DMS53 treated with DMSO at 0.1 percent for 48 hours (cell line): ENCODE results near the gene PRMT7.

Source experiments
- DNase-seq: peaks from one replicate; lab custom pipeline; 2025; ENCODE audit not compliant: unreplicated experiment; lab: John Stamatoyannopoulos, UW

The PRMT7 gene

DNA sequence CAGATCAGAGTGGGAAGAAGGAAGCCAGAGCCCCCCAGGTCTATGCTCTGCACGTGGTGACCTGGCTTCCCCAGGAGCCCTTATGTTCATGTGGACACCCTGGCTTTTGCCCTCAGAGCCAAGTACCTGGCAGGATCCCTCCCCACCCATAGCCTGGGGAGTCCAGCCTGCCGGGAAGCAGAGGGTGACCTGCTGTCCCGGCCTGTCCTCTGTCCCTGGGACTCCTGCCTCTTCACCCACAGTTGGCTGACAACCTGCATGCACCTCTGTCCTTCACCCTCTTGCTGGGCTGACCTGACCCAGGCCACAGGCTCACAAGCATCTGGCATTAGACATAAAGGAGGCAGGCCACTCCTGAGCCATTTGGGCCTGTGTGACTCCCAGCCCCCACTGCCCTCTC lies 77.3 kb downstream of the PRMT7 start:
- DNase-seq = no peak

DNA sequence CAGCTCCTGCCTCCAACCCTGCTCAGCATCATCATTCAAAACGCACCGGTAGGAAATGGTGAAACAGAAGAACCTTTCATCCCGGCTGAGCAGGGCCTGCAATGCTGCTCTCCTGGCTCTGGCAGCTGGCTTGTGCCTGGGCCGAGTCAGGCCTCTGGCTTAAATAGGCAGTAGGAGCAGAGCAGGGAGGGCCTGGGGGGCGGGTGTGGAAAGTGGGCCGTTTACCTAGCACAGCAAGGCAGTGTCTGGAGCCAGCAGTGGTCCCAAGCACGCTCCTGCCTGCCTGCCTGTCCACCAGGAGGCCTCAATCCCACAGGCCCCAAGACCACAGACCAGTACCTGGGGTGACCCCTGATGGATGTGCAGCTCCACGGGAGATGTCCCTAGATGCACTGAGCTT lies 78.2 kb downstream of the PRMT7 start:
- no peak for DNase-seq

DNA sequence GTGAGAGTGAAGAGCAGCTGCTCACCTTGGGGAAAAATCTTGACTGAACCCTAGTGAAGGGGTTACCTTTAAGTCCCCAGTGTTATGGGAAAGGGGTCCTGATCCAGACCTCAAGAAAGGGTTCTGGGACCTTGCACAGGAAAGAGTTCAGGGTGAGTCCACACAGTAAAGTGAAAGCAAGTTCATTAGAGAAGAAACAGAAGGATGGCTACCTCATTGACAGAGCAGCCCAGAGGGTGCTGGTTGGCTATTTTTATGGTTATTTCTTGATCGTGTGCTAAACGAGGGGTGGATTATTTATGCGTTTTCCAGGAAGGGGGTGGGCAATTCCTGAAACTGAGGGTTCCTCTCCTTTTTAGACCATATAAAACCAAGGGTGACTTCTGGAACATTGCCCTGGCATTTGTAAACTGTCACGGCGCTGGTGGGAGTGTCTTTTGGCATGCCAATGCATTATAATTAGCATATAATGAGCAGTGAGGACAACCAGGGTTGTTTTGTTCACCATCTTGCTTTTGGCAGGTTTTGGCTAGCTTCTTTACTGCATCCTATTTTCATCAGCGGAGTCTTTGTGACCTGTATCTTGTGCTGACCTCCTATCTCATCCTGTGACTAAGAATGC lies 79.0 kb downstream of the PRMT7 start:
- DNase-seq = no peak

DNA sequence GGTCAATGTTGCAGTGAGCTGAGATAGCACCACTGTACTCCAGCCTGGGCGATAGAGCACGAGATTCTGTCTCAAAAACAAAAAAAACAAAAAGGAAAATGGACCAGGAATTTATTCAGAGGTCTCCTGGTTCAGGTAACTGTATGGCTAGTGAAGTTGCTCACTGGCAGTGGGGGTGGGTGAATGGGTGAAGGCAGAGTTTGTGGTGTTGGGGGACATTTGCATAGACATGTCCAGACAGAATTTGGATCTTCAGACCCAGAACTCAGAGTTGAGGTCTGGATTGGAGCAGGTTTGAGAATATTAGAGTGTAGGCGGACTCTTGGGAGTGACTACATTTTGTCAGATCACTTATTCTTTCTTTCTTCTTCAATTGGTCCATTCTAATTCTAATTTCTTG lies 82.5 kb downstream of the PRMT7 start:
- DNase-seq = no peak

DNA sequence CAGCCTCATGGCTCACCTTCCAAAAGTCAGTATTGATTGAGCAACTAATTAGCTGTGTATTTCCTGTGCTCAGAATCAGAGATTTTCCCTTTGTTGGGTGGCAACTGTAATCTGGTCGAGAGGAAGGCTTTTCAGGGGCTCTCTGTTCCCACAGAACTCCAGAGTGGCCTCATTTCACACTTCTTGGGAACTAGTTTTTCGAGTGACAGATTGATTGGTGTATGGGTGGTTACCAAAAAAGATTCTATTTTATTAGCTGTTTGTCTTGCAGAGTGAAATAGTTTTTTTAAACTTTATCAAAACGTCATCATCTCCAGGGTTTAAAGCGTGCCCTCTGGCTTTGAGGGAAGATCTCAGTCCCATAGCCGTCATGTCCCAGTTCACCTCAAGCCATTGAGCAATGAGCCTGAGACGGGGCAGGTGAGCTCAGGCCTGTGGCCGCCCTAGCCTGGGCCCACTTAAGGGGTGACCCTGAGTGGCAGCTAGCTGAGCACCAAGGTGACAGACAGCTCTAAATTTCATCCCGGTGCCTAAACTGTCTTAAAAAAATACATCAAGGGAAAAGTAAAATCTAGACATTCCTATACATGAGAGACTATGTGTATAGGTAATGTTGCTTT lies 84.5 kb downstream of the PRMT7 start:
- DNase-seq = no peak

DNA sequence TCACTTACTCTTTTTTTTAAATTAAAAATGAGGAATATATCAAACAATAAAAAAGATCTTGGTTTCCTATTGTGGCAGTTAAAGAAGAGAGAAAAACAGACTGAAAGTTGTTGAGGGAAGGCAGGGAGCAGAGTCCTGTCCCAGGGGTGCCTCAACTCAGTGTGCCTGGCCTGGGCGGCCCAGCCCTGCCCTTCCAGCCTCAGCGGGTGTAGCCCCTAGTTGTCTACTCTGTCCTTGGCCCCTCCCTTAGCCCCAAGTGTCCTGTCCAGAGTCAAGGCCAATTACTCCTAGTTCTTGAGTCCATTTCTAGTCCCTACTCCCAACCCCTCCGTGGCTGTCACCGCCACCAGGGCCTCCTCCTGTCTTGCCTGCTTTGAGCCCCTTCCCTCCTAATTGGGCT lies 85.0 kb downstream of the PRMT7 start:
- no peak for DNase-seq

DNA sequence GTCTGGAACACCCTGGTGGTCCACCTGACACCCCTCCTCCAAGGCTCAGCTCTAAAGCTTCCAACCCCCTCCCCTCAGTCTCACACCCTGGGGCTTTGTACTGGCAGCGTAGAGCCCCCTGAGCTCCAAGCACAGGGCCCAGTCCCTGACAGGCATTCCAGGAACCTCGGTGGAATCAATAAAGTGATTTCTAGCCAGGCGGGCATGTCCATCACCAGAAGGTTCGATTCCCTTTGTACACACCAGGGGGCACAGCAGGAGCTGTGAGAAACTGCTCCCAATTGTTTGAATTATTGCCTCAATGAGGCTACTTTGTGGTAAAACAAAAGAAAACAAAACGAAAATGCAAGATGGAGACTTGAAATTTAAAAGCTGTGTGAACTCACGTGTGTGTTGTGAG lies 85.7 kb downstream of the PRMT7 start:
- DNase-seq = peak; percentile 19

DNA sequence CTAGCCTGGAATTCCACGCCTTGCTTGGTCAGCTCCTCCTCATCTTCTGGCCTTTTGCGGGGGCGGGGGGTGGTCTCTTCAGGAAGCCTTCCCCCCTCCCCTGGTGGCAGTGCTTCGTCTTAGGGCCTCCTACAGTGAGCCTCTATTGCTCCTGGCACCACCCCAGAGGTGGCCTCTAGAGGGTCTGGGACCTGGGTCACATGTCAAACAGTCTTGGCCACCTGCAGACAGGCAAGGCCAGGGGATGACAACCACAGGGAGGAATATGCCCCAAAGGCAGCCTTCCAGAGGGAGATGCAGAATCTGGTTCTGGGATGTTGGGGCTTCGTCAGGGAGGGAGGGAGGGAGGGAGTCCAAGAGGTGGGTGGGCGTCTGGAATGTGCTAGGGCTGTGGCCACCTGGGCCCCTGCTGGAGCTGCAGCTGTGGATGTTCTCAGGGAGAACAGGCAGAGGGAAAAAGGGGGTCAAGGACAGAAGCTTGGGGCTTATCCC lies 86.9 kb downstream of the PRMT7 start:
- DNase-seq = no peak

DNA sequence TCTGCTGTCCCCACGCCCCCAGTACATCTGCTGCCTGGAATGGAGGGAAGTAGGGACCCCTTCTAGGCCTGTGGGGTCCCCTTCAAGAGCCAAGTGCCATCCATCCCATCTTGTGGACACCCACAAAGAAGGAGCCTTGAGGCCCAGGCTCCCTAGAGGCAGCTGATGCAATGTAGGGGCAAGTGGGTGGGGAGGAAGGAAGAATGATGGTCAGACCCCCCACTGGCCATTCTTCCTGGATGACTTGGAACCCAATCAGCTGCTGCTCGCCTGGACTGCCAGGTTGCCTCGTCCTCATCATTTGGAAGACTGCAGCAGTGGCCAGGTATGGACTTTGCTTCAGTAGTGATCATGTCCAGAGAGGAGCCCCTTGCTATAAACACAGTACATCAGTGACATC lies 88.6 kb downstream of the PRMT7 start:
- no peak for DNase-seq

DNA sequence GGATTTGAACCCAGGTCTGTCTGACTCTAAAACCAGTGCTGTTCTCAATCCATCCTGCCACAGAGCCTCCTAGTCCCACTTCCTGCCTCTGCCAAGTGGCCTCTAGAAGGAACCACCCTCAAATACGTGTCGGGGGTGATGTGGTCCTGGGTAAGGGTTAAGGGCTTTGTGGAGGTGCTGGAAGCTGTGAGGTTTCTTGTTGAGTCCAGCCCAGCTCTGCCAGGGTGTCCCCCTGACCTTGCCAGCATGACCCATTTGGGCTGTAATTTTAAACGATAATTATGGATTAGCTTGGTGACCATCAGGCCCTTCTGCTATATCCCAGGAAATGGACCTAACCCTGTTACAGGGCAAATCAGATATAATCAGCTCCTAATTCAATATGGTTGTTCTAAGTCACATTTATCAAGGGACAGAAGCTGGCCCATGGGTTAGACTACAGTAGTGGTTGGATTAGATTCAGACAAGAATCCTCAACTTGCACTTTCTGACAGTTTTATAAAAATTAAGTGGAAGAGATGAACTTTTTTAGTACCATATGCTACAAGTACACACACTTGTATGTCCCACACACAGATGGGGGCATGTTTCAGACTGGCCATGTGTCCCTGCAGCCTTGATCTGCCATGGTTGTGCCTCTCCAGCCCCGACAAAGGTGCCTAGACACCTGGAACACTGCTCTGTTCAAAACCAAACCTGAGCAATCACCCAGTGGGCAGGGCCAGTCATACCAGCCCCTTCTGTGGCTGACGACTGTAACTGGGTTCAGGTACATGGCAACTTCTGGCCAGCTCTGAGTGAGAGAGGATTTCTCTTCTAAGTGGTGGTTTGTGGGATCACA lies 89.5 kb downstream of the PRMT7 start:
- DNase-seq = no peak

DNA sequence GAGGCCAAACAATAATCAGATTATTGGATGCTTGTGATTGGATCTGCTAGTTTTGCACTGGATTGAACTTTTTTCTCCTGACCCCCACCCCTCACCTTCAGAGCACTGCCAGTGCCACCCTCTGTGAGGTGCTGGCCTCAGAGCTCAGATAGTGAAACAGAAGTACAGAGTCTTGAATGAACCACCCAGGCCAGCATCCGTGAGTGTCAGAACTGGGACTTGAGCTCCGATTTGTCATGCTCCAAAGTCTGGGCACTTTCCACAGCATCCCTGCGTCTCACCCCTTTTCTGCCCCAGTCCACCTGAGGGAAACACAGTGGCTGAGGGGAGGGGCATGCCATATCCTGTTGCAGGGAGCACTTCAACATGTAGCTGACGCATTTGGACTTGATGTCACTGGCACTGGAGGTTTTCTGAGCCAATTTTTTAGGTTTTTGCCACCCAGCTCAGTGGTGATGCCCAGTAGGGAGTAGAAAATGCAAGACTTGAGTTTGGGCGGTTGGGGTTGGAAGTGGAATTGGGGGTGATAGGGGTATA lies 90.2 kb downstream of the PRMT7 start:
- no peak for DNase-seq

DNA sequence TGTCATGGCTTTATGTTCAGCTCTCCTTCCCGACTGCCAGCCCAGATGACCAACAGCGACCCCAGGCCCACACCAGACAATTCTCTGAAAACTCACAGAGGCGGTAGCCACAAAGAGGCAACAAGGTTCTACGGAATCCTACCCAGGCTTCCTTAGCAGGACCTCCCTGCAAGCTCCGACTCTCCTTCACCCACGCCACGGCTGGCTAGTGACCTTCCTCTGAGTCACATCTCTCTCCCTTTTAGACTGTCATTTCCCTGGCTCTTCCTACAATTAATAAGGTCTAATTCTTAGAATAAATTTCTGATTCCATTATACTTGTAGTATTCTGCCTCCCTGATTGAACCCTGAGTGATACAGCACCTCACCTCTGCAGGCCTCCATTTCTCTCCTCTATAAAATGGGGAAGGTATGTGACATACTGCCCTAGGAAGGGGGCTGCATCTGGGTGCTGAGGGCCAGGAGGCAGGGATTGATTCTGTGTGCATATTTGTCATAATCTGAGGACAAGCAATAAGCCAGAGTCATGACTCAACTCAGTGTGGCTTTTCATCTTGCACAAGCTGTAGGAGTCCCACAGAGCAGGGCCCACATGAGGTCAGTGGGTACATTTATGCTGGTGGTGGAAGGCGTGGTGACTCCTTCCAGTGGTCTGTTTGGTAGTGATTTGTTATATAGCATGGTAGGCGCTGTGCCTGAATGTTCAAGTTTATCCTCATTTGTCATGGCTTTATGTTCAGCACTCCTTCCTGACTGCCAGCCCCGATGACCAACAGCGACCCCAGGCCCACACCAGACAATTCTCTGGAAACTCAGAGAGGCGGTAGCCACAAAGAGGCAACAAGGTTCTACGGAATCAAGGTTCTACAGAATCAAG lies 91.3 kb downstream of the PRMT7 start:
- no peak for DNase-seq

DNA sequence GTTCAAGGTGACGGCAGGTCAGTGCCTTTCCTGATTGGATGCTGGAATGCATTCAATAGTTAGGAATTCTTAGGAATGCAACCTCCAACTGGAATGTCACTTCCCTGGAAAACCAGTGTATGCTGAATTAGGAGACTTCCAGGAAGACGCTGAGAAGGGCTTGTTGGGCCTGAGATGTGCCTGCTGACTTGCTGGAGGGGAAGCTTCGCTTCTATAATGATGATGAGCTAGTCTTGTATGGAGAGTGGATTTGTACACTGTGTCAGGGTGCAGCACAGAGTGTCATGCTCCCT lies 91.9 kb downstream of the PRMT7 start:
- no peak for DNase-seq

DNA sequence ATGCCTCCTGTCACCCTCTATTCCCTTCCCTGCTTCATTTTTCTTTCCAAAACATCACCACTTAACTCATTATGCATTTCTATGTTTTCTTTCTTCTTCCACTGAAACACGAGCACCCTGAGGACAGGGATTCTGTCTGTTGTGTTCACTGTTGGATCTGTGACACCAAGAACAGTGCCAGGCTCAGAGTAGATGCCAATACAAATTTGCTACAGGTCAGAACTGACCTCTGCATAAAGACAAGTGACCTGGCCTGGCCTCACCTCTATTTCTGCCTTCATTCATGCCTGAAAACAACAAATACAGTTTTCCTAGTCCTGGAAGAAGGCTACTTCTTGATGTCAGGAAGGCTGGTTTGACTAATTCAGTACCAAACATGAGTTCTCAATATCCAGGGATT lies 92.4 kb downstream of the PRMT7 start:
- DNase-seq = no peak

DNA sequence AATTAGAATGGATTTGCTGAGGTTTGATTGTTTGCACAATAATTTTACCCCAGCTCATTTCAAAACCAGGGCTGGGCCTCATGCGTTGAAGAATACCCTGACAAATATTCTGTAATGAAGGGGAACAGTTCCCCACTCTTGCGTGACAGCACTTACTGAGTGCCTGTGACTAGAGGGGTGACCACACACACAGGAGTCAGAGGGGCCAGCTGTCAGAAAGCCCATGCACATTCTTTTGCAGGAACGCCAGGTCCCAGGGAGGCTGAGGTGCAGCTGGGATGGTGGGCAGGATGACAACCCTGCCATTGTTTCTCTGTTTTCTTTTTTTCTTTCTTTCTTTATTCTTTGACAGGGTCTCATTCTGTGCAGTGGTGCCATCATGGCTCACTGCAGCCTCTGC lies 92.9 kb downstream of the PRMT7 start:
- DNase-seq = no peak

DNA sequence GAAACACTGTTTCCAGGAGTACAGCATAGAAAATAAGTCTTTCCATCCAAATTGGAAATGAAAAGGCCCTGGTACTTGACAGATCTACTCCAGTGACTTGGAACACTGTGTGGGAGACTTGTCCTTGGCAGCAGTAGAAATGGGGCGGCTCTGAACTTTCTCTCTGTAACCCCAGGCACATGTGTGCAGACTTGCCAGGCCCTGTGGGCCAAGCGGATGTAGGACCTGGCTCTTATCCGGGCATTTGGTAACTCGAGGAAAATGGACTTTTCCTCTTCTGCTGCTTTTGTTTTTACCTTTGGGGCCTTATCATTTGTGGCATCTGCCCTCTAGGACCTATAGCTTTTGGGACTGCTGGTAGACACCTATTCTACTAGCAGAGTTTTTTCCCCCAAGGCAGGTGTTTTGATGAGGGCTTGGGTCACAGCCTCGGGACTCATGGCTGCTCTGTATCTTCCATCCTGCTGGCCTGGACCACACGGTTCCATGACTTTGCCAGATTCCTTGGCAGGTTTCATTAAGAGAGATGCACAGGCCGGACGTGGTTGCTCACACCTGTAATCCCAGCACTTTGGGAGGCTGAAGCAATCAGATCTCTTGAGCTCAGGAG lies 94.0 kb downstream of the PRMT7 start:
- no peak for DNase-seq

DNA sequence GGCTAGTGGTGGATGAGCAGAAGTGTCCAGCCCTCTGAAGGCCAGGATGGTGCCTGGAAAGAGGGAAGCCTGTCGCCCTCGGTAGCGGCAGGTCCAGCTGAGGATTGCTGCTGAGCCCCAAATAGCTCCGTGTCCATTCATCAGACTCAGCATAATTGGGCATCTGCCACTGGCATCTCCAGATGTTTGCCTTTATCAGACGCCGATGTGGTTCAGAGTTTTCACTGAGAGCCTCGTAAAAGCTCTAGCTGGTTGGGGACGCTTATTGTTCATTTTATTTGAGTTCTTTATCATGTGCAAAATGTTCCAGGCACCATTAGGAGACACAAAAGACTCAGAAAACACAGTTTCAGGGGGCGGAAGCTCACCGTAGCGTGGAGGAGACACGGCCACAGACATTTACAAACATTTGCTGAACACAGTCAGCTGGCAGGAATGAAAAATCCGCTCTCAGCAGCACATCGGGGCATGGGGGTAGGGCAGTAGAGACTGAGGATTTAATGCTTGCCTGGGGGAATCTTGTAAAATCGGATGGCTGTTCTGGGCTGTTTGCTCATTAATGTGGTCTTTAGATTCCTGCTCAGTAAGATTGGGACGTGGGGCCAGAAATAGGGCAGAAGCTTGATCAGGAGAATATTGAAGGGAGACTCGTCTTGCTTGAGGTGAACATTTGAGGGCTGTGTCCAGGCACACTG lies 95.8 kb downstream of the PRMT7 start:
- DNase-seq = no peak
